Measurements from ENCODE around the gene ZDHHC3.

Gene ZDHHC3

GRCh38 chr3:44954962-44955361 lies 21.0 kb downstream of the ZDHHC3 start:
- no peak for TF ChIP-seq FOXM1 (IDR thresholded peaks at IDR 0.05; ENCODE audit: borderline replicate concordance, low read depth)
- no peak for TF ChIP-seq TAF1 (IDR thresholded peaks at IDR 0.05; ENCODE audit: low read depth)
- no peak for TF ChIP-seq TEAD4 (IDR thresholded peaks at IDR 0.05)
- TF ChIP-seq YY1 (IDR thresholded peaks at IDR 0.05; ENCODE audit: low read depth), result no peak
- no peak for TF ChIP-seq EP300 (IDR thresholded peaks at IDR 0.05; ENCODE audit: borderline replicate concordance)
- TF ChIP-seq USF1 (IDR thresholded peaks at IDR 0.05), result no peak
- TF ChIP-seq CEBPB (IDR thresholded peaks at IDR 0.05), result no peak
- no peak for TF ChIP-seq NFIC (IDR thresholded peaks at IDR 0.05)
- no peak for TF ChIP-seq RAD21 (IDR thresholded peaks at IDR 0.05; ENCODE audit: low read depth)
- no peak for TF ChIP-seq TCF12 (IDR thresholded peaks at IDR 0.05; ENCODE audit: low read depth)
- TF ChIP-seq REST (IDR thresholded peaks at IDR 0.05; ENCODE audit: low read depth), result no peak
- no peak for TF ChIP-seq CREB1 (IDR thresholded peaks at IDR 0.05; ENCODE audit: low read depth)
- no peak for TF ChIP-seq ZBTB7A (IDR thresholded peaks at IDR 0.05; ENCODE audit: low read depth)
- TF ChIP-seq EGR1 (IDR thresholded peaks at IDR 0.05), result no peak
- no peak for TF ChIP-seq MAX (IDR thresholded peaks at IDR 0.05)

GRCh38 chr3:44954304-44954703 lies 21.7 kb downstream of the ZDHHC3 start:
- TF ChIP-seq CREB1 (IDR thresholded peaks at IDR 0.05; ENCODE audit: low read depth), result no peak
- no peak for TF ChIP-seq EGR1 (IDR thresholded peaks at IDR 0.05)
- TF ChIP-seq EP300 (IDR thresholded peaks at IDR 0.05; ENCODE audit: borderline replicate concordance), result no peak
- no peak for TF ChIP-seq CEBPB (IDR thresholded peaks at IDR 0.05)

GRCh38 chr3:44952689-44953088 lies 23.3 kb downstream of the ZDHHC3 start:
- TF ChIP-seq CEBPB (IDR thresholded peaks at IDR 0.05), result no peak
- TF ChIP-seq EP300 (IDR thresholded peaks at IDR 0.05; ENCODE audit: borderline replicate concordance), result no peak
- no peak for TF ChIP-seq REST (IDR thresholded peaks at IDR 0.05; ENCODE audit: low read depth)
- TF ChIP-seq TEAD4 (IDR thresholded peaks at IDR 0.05), result no peak
- TF ChIP-seq NFIC (IDR thresholded peaks at IDR 0.05), result no peak

- TF ChIP-seq YY1 (IDR thresholded peaks at IDR 0.05; ENCODE audit: low read depth), result no peak
- TF ChIP-seq CEBPB (IDR thresholded peaks at IDR 0.05), result no peak
- no peak for TF ChIP-seq ZBTB7A (IDR thresholded peaks at IDR 0.05; ENCODE audit: low read depth)
- TF ChIP-seq REST (IDR thresholded peaks at IDR 0.05; ENCODE audit: low read depth), result no peak
- no peak for TF ChIP-seq CREB1 (IDR thresholded peaks at IDR 0.05; ENCODE audit: low read depth)
- no peak for TF ChIP-seq TCF12 (IDR thresholded peaks at IDR 0.05; ENCODE audit: low read depth)
- no peak for TF ChIP-seq USF1 (IDR thresholded peaks at IDR 0.05)
- no peak for TF ChIP-seq TAF1 (IDR thresholded peaks at IDR 0.05; ENCODE audit: low read depth)
- TF ChIP-seq FOXM1 (IDR thresholded peaks at IDR 0.05; ENCODE audit: borderline replicate concordance, low read depth), result no peak
- no peak for TF ChIP-seq MAX (IDR thresholded peaks at IDR 0.05)
- TF ChIP-seq NFIC (IDR thresholded peaks at IDR 0.05), result no peak
- TF ChIP-seq EP300 (IDR thresholded peaks at IDR 0.05; ENCODE audit: borderline replicate concordance), result no peak
These were observed 25.7 kb downstream of the ZDHHC3 start for GRCh38 chr3:44950275-44950734.

- TF ChIP-seq CREB1 (IDR thresholded peaks at IDR 0.05; ENCODE audit: low read depth) (no peak), EP300 (IDR thresholded peaks at IDR 0.05; ENCODE audit: borderline replicate concordance) (no peak)
These were observed 27.7 kb downstream of the ZDHHC3 start for GRCh38 chr3:44948239-44948638.

All from Ishikawa (cell line).